Stimulated activated CD4-positive, alpha-beta T cell treated with anti-CD3 and anti-CD28 coated beads, Interleukin-15, amount 100 ng/mL, for 48 hours (primary cell): ENCODE results near the gene VRK2.
"Not testable (repeated sequence)": the region's sequence is repeated elsewhere in the genome, so short reads cannot be mapped to it uniquely, and the experiment has no call there.

Experiments
- DNase-seq, 2 donors: peaks; one replicate each; pipeline ENCODE4 v3.0.0-alpha.2; 2020; ENCODE audit warnings: low read depth in 2 of 2

VRK2 gene

GRCh38 chr2:58107803-58108710 lies 61.5 kb downstream of the VRK2 start:
- no peak for DNase-seq

DNA sequence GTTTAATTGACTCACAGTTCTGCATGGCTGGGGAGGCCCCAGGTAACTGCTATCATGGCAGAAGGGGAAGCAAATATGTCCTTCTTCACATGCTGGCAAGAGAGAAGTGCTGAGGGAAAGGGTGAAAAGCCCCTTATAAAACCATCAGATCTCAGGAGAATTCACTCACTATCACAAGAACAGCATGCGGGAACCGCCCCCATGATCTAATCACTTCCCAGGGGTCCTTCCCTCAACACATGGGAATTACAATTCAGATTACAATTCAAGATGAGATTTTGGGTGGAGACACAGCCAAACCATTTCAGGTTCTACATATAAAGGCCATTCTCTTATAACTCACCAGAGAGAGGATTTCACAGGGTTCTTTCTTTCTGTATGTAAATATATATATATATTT lies 62.9 kb downstream of the VRK2 start:
- no peak for DNase-seq

- no peak for DNase-seq
These were observed 64.2 kb downstream of the VRK2 start for GRCh38 chr2:58110765-58111164.

DNA sequence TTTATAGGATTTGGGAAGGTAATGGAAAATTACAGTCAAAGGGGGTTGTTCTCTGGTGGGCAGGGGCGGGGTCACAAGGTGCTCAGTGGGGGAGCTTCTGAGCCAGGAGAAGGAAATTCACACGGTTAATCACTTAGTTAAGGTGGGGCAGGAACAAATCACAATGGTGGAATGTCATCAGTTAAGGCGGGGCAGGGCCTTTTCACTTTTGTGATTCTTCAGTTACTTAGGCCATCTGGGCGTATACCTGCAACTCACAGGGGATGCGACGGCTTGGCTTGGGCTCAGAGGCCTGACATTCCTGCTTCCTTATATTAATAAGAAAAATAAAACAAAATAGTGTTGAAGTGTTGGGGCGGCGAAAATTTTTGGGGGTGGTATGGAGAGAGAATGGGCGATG lies 67.0 kb downstream of the VRK2 start:
- not testable (repeated sequence) for DNase-seq

GRCh38 chr2:58120626-58121229 lies 74.1 kb downstream of the VRK2 start:
- DNase-seq, result no peak

DNA sequence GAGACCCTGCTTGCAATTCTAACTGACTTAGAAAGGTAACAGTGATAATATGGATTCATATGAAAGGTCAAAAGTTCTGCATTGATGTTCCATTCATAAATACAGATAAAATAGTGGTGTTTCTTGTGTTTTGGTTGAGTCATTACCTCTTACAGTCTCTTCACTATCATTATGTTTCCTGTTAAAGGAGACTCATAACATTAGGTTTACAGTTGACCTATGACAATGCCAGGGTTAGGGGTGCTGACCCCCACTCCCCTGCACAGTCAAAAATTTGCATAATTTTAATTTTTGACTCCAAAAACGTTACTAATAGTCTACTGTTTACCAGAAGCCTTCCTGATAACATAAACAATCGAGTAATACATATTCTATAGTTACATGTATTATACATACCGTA lies 75.4 kb downstream of the VRK2 start:
- no peak for DNase-seq

- no peak for DNase-seq
These were observed 75.9 kb downstream of the VRK2 start for GRCh38 chr2:58122540-58122939.

GRCh38 chr2:58127111-58127510 lies 80.5 kb downstream of the VRK2 start:
- DNase-seq, result no peak

- no peak for DNase-seq
These were observed 83.6 kb downstream of the VRK2 start for GRCh38 chr2:58130238-58130637.

- DNase-seq, result no peak
These were observed 84.8 kb downstream of the VRK2 start for GRCh38 chr2:58131191-58132011.

DNA sequence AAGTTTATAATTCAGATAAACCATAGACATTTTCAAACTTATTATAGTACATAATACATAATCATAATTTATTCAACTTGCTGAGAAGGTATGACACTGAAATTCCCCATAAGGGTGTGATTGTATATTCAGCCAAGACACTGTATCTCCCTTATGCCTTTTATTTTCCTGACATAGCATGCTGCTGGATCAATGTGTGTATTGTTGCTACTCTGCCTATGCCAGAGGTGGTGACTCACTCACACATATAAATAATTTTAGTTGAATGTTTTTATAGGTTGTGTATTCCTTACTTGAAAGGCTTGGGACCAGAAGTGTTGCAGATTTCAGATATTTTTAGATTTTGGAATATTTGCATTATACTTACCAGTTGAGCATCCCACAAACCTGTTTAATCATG lies 86.8 kb downstream of the VRK2 start:
- DNase-seq, result no peak

DNA sequence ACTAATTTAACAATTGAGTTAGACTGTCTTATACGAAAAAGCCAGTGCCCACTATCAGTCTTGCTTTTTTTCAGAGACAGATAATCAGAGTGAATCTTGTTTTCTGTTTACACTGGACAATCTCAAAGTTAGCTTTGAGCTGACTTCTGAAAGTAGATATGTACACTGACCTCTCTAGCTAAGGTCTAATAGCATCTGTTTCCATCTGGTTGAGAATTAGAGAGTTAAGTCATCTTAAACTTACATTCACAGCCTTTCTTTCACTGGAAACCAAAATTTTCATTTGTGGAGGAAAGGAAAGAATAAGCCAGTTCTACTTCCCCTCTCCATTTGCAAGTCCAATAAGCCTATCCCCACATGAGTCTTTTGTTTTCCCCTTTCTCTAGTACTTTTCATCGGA lies 89.3 kb downstream of the VRK2 start:
- no peak for DNase-seq

GRCh38 chr2:58137221-58137620 lies 90.6 kb downstream of the VRK2 start:
- no peak for DNase-seq

DNA sequence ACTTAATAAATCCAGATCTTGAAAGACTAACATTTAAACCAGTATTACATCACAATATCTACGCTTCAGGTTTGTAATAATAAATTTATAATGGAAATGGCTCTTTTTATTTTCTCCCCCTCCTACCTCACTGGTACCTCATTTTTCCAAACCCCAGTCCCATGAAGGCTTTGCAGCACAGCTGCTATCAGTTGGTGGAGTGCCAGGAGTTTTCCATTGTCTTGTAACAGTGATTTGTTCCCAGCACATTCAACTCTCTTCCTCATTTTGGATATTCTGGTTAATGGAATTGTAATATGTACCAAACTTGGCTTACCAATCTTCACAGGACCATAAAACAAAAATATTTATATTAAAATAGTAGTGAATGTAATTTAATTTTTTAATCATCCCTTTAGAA lies 91.2 kb downstream of the VRK2 start:
- DNase-seq, result no peak

GRCh38 chr2:58138396-58139030 lies 91.9 kb downstream of the VRK2 start:
- DNase-seq, result no peak

DNA sequence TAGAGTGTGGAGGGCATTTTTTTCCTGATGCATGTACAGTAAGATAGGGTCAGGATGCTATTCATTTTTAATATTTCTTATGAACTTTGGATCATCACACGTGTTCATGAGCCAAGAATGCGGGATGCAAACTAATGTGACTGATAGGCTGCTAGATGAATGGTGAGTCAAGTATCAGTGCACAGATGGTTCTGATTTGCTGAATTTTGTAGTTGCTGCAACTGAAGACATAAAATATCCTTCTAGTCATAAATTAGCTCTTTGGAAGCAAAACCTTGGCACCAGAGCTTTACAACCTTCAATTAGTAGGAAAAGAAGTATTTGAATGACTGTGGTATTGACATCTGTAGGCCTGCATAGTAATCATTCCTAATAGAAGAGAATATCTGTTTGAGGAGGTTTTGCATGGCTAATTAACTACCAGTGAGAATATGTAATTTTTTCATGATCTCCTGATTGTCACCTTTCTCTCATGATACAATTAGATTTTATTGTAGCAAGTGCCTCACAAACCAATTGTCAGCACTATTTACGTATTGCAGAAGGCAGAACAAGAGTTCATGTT lies 94.0 kb downstream of the VRK2 start:
- no peak for DNase-seq

DNA sequence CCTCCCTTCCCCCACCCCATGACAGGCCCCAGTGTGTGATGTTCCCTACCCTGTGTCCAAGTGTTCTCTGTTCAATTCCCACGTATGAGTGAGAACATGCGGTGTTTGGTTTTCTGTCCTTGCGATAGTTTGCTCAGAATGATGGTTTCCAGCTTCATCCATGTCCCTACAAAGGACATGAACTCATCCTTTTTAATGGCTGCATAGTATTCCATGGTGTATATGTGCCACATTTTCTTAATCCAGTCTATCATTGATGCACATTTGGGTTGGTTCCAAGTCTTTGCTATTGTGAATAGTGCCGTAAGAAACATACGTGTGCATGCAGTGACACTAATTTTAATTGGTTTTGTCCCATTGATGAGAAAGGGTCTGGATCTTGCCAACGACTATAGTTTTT lies 99.2 kb downstream of the VRK2 start:
- DNase-seq, result not testable (repeated sequence)

DNA sequence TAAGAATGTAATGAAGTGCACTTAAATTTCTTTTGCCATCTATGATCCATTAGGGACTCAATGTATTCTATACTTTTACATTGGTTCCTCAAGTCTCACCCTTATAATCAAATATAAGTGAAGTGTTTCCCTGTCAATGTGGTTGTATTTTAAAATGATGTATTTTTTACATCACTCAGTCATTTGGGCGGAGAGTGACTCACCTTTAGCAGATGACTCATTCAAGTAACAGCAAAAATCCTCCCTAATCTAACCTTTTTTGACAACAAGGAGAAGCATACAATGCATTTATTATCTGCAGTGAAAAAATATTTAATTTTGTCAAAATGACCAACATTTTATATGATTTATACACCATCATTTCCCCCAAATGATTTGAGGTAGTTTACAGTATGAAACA lies 100.1 kb downstream of the VRK2 start:
- peak in 1 of 2 donors; percentile 4 for DNase-seq

GRCh38 chr2:58155160-58155778 lies 108.7 kb downstream of the VRK2 start:
- DNase-seq, result no peak

DNA sequence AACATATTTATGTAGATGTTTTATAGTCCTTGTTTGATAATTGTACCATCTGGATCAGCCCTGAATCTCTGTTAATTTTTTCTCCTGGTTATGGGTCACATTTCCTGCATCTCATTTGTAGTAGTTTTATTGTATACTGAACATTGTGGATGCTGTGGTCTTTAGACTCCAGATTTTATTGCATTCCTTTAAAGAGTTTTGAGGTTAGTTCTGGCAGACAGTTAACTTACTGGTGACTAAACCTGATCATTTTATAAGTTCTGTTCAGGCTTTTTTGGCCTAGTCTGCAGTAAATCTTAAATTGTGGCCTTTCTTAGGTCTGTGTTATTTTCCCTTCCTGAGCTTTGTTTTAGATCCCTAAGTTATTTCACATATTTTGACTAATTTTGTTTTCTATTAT lies 110.2 kb downstream of the VRK2 start:
- DNase-seq, result no peak

DNA sequence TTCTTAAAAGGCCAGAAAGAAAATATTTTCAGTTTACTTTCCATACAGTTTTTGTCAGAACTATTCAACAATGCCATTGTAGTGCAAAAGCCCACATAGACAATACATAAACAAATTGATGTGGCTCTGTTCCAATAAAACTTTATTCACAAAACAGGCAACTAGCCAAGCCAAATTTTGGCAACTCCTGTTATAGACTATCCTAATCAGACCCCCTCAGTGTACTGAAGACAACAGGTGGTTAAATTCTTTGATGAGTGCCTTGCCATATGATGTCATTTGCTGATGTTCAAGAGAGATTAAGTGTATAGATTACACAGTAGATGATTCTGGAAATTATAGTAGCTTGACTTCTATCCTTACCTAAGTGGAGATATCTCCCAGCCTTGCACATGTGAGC lies 111.1 kb downstream of the VRK2 start:
- DNase-seq, result no peak
